GM21381 (cell line): ENCODE data around the gene IL4R.
A peak's percentile ranks its signal among the peaks of the same experiment; 100 is the strongest.
"Not testable (repeated sequence)": the region's sequence is repeated elsewhere in the genome, so short reads cannot be mapped to it uniquely, and the experiment has no call there.

ENCODE experiments used
- ATAC-seq: cut with Tn5 transposase; IDR thresholded peaks from one replicate; pipeline ENCODE4 v1.9.1; 2021; ENCODE audit warnings: mild to moderate bottlenecking, moderate library complexity; ENCODE audit not compliant: unreplicated experiment

The IL4R gene

DNA sequence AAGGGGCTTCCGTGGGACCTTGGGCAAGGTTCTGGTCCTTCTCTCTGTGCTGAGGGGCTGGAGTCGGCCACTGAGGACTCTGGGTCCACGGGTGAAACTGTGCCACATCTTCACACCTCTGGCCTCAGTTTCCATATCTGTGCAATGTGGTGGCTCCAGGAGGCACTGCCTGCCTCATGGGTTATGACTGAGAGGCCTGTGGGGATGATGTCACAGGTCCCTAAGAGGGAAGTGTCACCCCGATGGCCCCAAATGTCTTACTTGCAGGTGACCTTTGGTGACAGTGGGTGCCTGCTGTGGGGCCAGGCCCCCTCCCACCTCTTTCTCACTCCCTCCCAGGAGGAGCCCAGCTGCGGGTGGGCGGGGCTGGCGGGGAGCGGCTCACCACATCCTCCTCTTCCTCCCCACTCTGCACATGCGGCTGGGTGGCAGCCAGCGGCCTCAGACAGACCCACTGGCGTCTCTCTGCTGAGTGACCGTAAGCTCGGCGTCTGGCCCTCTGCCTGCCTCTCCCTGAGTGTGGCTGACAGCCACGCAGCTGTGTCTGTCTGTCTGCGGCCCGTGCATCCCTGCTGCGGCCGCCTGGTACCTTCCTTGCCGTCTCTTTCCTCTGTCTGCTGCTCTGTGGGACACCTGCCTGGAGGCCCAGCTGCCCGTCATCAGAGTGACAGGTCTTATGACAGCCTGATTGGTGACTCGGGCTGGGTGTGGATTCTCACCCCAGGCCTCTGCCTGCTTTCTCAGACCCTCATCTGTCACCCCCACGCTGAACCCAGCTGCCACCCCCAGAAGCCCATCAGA, 88.2 kb downstream of the IL4R start, which contains the start of gene IL21R:
IL21R (plus strand) TSS at position 407 of the 801 bp plus-strand sequence. CDS start 27,898 bp downstream, outside the sequence.
- ATAC-seq: peak; percentile 56

DNA sequence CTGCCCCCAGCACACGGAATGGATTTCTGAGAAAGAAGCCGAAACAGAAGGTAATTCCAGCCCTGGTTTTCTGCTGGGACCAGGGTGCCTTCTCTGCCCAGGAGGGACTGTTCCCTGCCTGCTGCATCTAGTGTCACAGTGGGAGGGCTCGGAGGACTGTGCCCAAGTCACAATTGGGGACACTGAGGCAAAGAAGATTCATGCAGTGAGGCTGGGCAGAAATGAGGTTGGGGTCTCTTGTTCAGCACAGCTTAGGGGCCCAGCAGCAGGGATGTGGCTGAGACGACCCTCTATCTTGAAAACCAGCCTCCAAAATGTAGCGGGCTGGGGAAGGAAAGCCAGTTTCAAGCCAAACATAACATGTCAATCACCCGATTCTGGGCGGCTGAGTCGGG, 88.8 kb downstream of the IL4R start:
- ATAC-seq: no peak

DNA sequence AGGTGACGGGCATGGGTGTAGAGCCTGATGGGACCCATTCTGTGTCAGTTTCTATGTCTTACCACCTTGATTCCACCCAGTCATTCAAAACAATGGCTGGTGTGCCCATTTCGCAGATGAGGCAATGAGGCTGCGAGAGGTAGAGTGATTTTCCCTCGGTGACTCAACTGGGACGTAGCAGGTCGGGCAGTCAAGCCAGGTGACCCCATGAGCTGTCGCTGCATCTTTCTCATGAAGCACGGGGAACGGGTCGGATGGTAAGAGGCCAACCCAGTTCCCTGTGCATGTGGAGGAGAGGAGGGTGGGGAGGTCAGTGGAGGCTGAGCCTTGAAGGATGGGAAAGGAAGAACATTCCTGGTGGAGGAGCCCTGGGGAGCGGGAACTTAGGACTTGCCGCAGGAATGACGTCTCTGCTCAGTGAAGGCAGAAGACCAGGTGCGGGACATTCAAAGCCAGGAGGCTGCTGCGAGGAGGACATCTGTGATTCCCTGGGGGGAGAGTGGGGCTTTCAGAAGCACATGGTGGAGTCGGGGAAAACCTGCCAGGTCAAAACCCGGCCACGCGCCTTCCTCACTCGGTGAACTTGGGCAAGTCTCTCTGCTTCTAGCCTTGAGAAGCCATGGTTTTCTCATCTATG, 89.3 kb downstream of the IL4R start:
- no peak for ATAC-seq

DNA sequence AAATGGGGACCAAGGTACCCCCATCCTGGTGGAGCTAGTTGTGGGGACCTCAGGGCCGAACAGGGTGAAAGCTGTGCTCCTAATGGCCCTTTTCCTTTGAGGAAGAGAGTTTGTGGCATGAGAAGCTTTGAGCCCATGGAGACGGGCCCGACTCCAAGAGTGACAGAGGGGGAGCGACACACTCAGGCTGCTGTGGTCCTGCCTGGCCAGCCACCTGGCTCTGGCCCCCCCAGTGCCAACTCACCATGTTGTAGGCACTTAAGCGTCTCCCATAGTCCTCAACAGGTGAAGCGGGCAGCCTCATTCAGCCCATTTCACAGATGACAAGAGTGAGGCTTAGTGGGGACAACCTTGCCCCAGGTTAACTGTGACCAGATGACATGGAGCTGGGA, 89.8 kb downstream of the IL4R start:
- no peak for ATAC-seq

DNA sequence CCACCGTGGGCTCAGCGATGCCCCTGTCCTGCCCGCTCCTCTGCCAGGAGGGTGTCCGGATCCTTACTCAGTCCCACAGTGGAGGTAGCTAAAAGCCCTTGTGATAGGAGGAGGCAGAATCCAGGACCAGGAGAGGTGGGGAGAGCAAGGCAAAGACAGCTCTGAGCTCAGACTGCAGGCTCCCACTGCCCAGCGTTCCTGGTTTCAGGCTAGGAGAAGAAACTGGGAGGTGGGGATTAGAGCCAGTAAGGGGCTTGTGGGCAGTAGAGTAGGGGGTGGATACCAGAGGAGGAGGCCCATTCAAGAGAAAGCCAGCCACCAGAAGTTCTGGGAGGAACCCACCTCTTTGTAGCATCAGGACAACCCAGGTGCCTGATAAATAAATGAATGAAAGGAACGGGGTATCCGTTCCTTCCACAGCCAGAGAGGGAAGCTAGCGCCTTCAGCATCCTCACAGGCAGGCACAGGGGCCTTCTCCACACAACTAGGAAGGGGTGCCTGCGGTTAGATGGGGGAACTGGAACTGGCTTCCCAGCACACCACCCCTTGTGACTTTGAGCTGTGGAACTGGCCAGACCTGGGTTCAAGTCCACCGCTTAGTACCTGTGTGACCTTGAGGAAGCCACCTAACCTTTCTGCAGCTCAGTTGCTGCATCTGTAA, 90.5 kb downstream of the IL4R start:
- ATAC-seq: no peak

DNA sequence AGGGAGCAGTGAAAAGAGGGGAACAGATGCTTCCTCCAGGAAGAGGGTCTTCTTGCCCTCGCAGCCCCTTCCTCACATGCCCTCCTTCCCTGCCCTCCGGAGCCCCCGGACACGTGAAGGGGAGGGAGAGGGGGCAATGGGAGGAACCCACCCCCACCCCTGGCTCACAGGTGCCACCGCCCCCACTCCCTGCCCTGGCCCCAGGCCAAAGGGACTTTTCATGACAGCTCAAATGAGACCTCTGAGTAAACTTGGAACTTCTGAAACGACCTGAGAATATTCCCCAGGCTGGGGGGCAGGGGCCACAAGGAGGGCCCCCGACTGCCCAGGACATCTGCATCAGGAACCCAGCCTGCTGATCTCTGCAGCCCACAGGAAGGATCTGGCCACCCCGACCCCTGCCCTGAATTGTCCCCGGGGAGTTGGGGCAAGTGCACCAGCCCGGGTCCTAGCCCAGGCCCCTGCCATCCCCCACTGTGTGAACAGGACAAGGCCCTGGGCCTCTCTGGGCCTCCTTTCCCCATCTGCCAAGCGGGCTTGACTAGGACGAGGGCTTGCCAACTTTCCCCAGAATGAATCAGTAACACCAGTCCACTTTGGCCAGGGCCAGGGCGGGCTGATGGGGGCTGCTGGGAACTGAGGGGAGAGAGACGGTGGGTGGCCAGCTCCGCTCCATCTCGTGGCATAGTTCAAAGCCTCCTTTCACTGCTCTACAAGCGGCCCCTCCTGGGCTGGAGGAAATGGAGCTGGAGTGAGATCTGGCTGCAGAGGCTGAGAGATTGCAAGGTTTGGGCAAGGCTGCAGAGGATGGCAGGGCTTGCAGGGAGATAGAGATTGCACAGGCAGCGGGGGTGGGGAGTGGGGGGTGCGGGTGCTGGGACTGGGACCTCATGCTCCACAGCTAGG, 92.0 kb downstream of the IL4R start:
- no peak for ATAC-seq

DNA sequence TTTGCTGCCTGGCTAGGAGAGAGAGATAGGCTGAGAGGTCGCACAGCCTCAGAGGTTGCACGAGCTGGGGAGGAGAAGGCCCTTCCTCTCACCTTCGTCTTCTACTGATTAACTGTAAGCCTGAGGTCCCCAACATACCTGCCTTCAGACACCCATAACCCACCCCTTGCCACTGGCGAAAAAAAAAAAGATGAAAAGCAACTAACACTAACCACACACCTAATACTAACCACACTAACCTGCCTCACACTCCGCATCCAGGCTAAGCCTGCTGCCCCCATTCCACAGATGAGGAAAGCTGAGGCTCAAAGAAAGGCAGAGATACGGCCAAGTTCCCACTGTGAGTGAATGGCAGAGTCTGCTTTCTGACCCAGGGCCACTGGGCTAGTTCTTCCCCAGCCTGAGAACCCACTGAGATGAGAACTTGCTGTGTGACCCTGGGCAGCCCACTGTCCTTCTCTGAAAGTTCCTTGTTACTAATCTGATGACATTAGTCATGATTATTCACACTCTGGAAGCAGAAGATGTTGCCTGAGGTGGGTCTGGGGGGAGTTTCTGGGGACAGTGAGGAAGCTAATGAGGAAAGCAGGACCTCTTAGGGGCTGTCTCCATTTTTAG, 92.8 kb downstream of the IL4R start:
- no peak for ATAC-seq

DNA sequence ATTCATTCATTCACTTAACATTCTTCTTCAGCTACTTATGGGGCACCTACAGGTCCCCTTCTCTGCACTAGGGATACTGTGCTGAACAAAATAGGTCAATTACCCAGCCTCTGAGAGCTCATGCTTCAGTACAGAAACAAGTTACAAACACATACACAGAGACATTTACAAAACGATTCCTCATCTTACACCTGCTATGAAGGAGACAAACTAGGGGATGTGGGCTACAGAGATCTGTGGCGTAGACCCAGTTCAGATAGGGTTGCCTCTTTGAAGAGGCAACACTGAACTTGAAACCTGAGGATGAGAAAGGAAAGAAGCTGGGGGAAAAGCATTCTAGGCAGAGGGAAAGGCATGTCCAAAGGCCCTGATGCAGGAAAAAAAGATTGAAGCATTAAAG, 93.4 kb downstream of the IL4R start:
- ATAC-seq: no peak

DNA sequence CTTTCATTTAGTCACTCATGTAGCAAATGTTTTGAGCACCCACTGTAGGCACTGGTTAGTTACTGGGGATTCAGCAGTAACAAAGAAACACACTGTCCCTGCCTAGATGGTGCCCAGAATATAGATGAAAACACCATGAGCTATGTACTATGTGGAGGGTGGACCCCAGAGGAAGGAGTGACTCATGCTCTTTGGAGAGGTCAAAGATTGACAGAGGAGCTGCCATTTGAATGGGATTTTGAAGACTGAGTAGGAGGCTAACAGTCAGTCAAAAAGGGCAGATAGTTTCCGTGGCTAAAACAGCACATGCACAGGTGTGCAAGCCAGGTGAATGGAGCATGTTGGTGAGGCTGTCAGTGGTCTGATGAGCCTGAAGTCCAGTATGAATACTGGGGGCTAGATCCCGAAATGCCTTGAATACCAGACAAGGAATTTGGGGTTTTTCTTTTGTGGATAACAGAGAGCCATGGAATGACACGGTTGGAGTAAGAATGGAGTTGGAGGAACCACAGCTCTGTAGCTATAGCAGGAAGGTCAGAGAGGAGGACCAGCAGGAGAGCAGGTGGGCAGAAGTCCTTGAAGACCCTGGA, 94.3 kb downstream of the IL4R start:
- peak; percentile 35 for ATAC-seq

DNA sequence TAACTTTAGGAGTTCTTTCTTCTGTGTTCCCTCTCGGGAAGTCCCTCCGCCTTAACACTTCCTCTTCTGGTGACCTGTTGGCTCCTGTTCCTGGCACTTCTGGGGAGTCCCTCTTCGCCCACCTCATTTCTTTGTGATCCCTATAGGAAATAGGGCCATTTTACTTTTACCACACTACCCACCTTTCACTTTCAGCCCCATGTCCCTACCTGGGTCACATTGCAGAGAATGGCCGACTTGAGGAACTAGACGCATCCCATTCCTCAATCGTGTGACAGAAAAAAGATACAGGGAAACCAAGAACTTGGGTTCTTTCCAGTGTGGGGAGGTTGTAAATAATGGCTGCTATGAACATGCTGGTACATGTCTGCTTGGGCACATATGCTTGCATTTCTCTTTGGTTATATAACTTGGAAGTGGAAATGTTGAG, 94.8 kb downstream of the IL4R start:
- no peak for ATAC-seq

DNA sequence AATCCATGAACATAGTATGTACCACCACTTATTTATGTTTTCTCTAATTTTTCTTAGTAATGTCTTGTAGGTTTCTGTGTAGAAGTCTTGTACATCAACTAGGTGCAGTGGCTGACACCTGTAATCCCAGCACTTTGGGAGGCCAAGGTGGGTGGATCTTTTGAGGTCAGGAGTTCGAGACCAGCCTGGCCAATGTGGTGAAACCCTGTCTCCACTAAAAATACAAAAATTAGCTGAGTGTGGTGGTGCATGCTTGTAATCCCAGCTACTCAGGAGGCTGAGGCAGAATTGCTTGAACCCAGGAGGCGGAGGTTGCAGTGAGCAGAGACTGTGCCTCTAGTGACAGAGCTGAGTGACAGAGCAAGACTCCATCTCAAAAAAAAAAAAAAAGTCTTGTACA, 96.2 kb downstream of the IL4R start:
- ATAC-seq: not testable (repeated sequence)

DNA sequence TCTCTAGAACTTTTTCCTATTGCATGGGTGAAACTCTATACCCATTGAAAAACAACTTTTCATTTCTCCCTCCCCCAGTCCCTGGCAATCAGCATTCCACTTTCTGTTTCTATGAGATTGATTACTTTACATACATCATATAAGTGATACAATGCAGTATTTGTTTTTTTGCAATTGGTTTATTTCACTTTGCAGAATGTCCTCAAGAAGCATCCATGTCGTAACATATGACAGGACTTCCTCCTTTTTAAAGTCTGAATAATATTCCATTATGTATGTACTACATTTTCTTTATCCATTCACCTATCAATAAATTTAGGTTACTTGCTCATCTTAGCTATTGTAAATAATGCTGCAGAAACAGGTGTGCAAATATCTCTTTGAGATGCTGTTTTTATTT, 97.0 kb downstream of the IL4R start:
- no peak for ATAC-seq

DNA sequence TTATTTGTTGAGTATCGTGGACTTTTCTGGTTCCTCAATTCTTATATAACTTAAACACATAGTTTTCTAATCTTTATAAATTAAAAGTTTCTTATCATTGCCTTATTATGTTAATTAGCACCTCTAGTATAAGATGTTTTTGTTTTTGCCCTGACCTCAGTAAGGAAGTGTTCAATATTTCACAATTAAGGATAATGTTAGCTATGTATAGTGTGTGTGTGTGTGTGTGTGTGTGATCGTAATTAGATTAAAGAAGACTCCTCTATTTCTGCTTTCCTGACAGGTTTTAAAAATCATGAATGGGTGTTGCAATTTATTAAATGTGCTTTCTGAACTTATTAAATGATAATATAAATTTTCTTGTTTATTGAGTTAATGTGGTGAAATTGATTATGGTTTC, 100.2 kb downstream of the IL4R start:
- no peak for ATAC-seq
